Nephron (organoid): Measurements from ENCODE around the gene TRIO.

Source experiments
- H3K27ac Mint-ChIP-seq, 3 experiments: 2 replicates each; pipeline ENCODE4 v1.8.0; 2020; ENCODE audit warnings: mixed read lengths in 3 of 3, mild to moderate bottlenecking in 2 of 3, moderate library complexity in 1 of 3
- H3K27me3 Mint-ChIP-seq: 2 replicates; pipeline ENCODE4 v1.8.0; 2021; ENCODE audit warnings: low read depth, mild to moderate bottlenecking, moderate library complexity, mixed read lengths
- H3K36me3 Mint-ChIP-seq: 2 replicates; pipeline ENCODE4 v1.8.0; 2020; ENCODE audit warnings: low read depth, mixed read lengths
- H3K4me1 Mint-ChIP-seq: 2 replicates; pipeline ENCODE4 v1.8.0; 2020; ENCODE audit warnings: mixed read lengths
- H3K4me3 Mint-ChIP-seq, 3 experiments: 2 replicates each; pipeline ENCODE4 v1.8.0; 2020; ENCODE audit warnings: mild to moderate bottlenecking in 3 of 3, mixed read lengths in 3 of 3, moderate library complexity in 2 of 3
- H3K9me3 Mint-ChIP-seq: 2 replicates; pipeline ENCODE4 v1.8.0; 2020; ENCODE audit warnings: mixed read lengths
- CTCF ChIP-seq, 3 experiments: fragments of 200-600 bp; sonication (generic); IDR thresholded peaks; one replicate each; pipeline ENCODE4 v1.5.0; 2021; ENCODE audit warnings: antibody characterized with exemption in 3 of 3; ENCODE audit not compliant: unreplicated experiment in 3 of 3

TRIO gene

GRCh38 chr5:14465776-14466175 lies 322.6 kb downstream of the TRIO start:
- H3K27ac Mint-ChIP-seq, result no peak overlapping the region
- H3K4me1 Mint-ChIP-seq, result peaks cover 51% of the 10 kb centered on the region
- no peaks in the 10 kb centered on the region for H3K9me3 Mint-ChIP-seq
- H3K4me3 Mint-ChIP-seq, result no peak overlapping the region
- H3K36me3 Mint-ChIP-seq, result peaks cover 80% of the 10 kb centered on the region
- TF ChIP-seq CTCF (IDR thresholded peaks at IDR 0.05; ENCODE audit: unreplicated experiment in 3 of 3), result no peak
- no peaks in the 10 kb centered on the region for H3K27me3 Mint-ChIP-seq

- H3K4me1 Mint-ChIP-seq, result peaks cover 45% of the 10 kb centered on the region
Measured at GRCh38 chr5:14467251-14467650, 324.1 kb downstream of the TRIO start.

GRCh38 chr5:14467886-14468285 lies 324.7 kb downstream of the TRIO start:
- no peaks in the 10 kb centered on the region for H3K9me3 Mint-ChIP-seq
- no peak overlapping the region for H3K4me3 Mint-ChIP-seq
- no peaks in the 10 kb centered on the region for H3K27me3 Mint-ChIP-seq
- peaks cover 38% of the 10 kb centered on the region for H3K4me1 Mint-ChIP-seq
- peaks cover 78% of the 10 kb centered on the region for H3K36me3 Mint-ChIP-seq
- no peak for TF ChIP-seq CTCF (IDR thresholded peaks at IDR 0.05; ENCODE audit: unreplicated experiment in 3 of 3)
- no peak overlapping the region for H3K27ac Mint-ChIP-seq

More at GRCh38 chr5:14467251-14467650, 324.1 kb downstream of the TRIO start:
- Mint-ChIP-seq H3K36me3 (peaks cover 80% of the 10 kb centered on the region), H3K4me3 (no peak overlapping the region), H3K9me3 (no peaks in the 10 kb centered on the region), H3K27ac (no peak overlapping the region), H3K27me3 (no peaks in the 10 kb centered on the region)
- no peak for TF ChIP-seq CTCF (IDR thresholded peaks at IDR 0.05; ENCODE audit: unreplicated experiment in 3 of 3)

- H3K4me3 Mint-ChIP-seq, result no peak overlapping the region
- H3K9me3 Mint-ChIP-seq, result no peaks in the 10 kb centered on the region
Measured at GRCh38 chr5:14469551-14470377, 326.6 kb downstream of the TRIO start.

GRCh38 chr5:14471507-14471906 lies 328.4 kb downstream of the TRIO start:
- no peak overlapping the region for H3K4me3 Mint-ChIP-seq
- TF ChIP-seq CTCF (IDR thresholded peaks at IDR 0.05; ENCODE audit: unreplicated experiment in 3 of 3), result no peak
- no peaks in the 10 kb centered on the region for H3K27me3 Mint-ChIP-seq
- no peak overlapping the region for H3K27ac Mint-ChIP-seq
- H3K36me3 Mint-ChIP-seq, result peaks cover 67% of the 10 kb centered on the region
- peaks cover 17% of the 10 kb centered on the region for H3K4me1 Mint-ChIP-seq
- H3K9me3 Mint-ChIP-seq, result no peaks in the 10 kb centered on the region

More at GRCh38 chr5:14469551-14470377, 326.6 kb downstream of the TRIO start:
- Mint-ChIP-seq H3K36me3 (peaks cover 75% of the 10 kb centered on the region), H3K27me3 (no peaks in the 10 kb centered on the region), H3K27ac (peak overlapping the region; percentile 34 to 68 (median 37)), H3K4me1 (peaks cover 22% of the 10 kb centered on the region)
- no peak for TF ChIP-seq CTCF (IDR thresholded peaks at IDR 0.05; ENCODE audit: unreplicated experiment in 3 of 3)
